CD8-positive, alpha-beta memory T cell (primary cell): Measurements from ENCODE around the gene ARHGEF11. TPM values are rescaled to one million over a fixed set of nuclear protein-coding genes. Genes with fewer than 3 reads are reported as not detected.
A peak's percentile ranks its signal among the peaks of the same experiment; 100 is the strongest.

Source experiments
- CTCF ChIA-PET: fragments of 350-600 bp; sonication (Branson Sonifier 250); formaldehyde crosslinking; loops from one replicate; lab custom pipeline; 2021; ENCODE audit warnings: antibody characterized with exemption; lab: Charles Lee
- POLR2A ChIA-PET: fragments of 350-600 bp; sonication (Branson Sonifier 250); formaldehyde crosslinking; loops from one replicate; lab custom pipeline; 2021; ENCODE audit warnings: antibody characterized with exemption; lab: Charles Lee
- DNase-seq, 5 donors: peaks; one replicate each; pipeline versions ENCODE4 v3.0.0 to v3.0.0-alpha.2; 2020 to 2022; ENCODE audit warnings: mixed read lengths in 1 of 5
- H3K27ac ChIP-seq: one replicate; pipeline ENCODE4 v1.7.0; 2013; ENCODE audit warnings: low read depth, mild to moderate bottlenecking, low read length, moderate library complexity
- H3K27me3 ChIP-seq: 2 replicates; pipeline ENCODE4 v1.7.0; 2013; ENCODE audit warnings: low read length, mild to moderate bottlenecking; ENCODE audit not compliant: insufficient read depth, poor library complexity, severe bottlenecking
- H3K36me3 ChIP-seq: 2 replicates; pipeline ENCODE4 v1.7.0; 2013; ENCODE audit warnings: mild to moderate bottlenecking, low read length, moderate library complexity; ENCODE audit not compliant: insufficient read depth
- H3K4me1 ChIP-seq: 2 replicates; pipeline ENCODE4 v1.7.0; 2013; ENCODE audit warnings: mild to moderate bottlenecking, low read length, moderate library complexity; ENCODE audit not compliant: insufficient read depth
- H3K4me3 ChIP-seq: 2 replicates; pipeline ENCODE4 v1.7.0; 2013; ENCODE audit warnings: mild to moderate bottlenecking, low read length
- H3K9me3 ChIP-seq: 2 replicates; pipeline ENCODE4 v1.7.0; 2013; ENCODE audit warnings: mild to moderate bottlenecking, low read length
- H3K27ac Mint-ChIP-seq, 8 donors: one replicate each; pipeline ENCODE4 v1.8.0; 2020 to 2021; ENCODE audit warnings: mixed read lengths in 8 of 8, mild to moderate bottlenecking in 6 of 8, inconsistent platforms in 3 of 8, moderate library complexity in 3 of 8
- H3K27me3 Mint-ChIP-seq, 2 donors: one replicate each; pipeline ENCODE4 v1.8.0; 2020 to 2021; ENCODE audit warnings: mixed read lengths in 2 of 2, mild to moderate bottlenecking in 1 of 2, moderate library complexity in 1 of 2
- H3K36me3 Mint-ChIP-seq, 3 donors: one replicate each; pipeline ENCODE4 v1.8.0; 2020 to 2021; ENCODE audit warnings: mixed read lengths in 3 of 3, inconsistent platforms in 1 of 3, mild to moderate bottlenecking in 1 of 3
- H3K4me1 Mint-ChIP-seq, 3 donors: one replicate each; pipeline ENCODE4 v1.8.0; 2020 to 2021; ENCODE audit warnings: mixed read lengths in 3 of 3, inconsistent platforms in 1 of 3, mild to moderate bottlenecking in 1 of 3
- H3K4me3 Mint-ChIP-seq, 7 donors: one replicate each; pipeline ENCODE4 v1.8.0; 2020 to 2021; ENCODE audit warnings: mixed read lengths in 7 of 7, mild to moderate bottlenecking in 6 of 7, moderate library complexity in 4 of 7, inconsistent platforms in 2 of 7
- H3K9me3 Mint-ChIP-seq, 5 donors: one replicate each; pipeline ENCODE4 v1.8.0; 2020 to 2022; ENCODE audit warnings: mixed read lengths in 5 of 5, mild to moderate bottlenecking in 3 of 5, moderate library complexity in 2 of 5, inconsistent platforms in 1 of 5
- polyA plus RNA-seq: library from polyadenylated mRNA; unstranded; fragments of 300-500 nt; fragmentation: Illumina TruSeq; gene quantifications from one replicate; pipeline ENCODE4 v1.2.3, GENCODE V29; 2021
- total RNA-seq, 2 experiments: library from RNA; stranded (reverse); gene quantifications; one replicate each; pipeline ENCODE4 v1.2.3, GENCODE V29; 2021

The ARHGEF11 gene
- total and polyA plus RNA-seq, 3 experiments from 2014 or later, result 2.1 to 4.0 (median 3.0) TPM

- Mint-ChIP-seq H3K36me3 (no peaks in the 10 kb centered on the region), H3K27ac (peak overlapping the region in 1 of 8 donors; percentile 88), H3K4me1 (no peaks in the 10 kb centered on the region), H3K4me3 (no peak overlapping the region), H3K27me3 (peaks cover 11 to 39% of the 10 kb centered on the region in 2 donors), H3K9me3 (no peaks in the 10 kb centered on the region)
- H3K27ac ChIP-seq, result no peak overlapping the region
- no peak overlapping the region for H3K4me3 ChIP-seq
- H3K36me3 ChIP-seq, result no peaks in the 10 kb centered on the region
- ChIA-PET CTCF (no interaction called here), POLR2A (no interaction called here)
- no peaks in the 10 kb centered on the region for H3K9me3 ChIP-seq
- no peaks in the 10 kb centered on the region for H3K27me3 ChIP-seq
- DNase-seq, result no peak
- H3K4me1 ChIP-seq, result no peaks in the 10 kb centered on the region
Observed at GRCh38 chr1:156904187-156904959, 141.2 kb downstream of the ARHGEF11 start.

GRCh38 chr1:156903328-156904091, 142.0 kb downstream of the ARHGEF11 start:
- CTCF ChIA-PET, result no interaction called here
- no peaks in the 10 kb centered on the region for H3K27me3 ChIP-seq

DNA sequence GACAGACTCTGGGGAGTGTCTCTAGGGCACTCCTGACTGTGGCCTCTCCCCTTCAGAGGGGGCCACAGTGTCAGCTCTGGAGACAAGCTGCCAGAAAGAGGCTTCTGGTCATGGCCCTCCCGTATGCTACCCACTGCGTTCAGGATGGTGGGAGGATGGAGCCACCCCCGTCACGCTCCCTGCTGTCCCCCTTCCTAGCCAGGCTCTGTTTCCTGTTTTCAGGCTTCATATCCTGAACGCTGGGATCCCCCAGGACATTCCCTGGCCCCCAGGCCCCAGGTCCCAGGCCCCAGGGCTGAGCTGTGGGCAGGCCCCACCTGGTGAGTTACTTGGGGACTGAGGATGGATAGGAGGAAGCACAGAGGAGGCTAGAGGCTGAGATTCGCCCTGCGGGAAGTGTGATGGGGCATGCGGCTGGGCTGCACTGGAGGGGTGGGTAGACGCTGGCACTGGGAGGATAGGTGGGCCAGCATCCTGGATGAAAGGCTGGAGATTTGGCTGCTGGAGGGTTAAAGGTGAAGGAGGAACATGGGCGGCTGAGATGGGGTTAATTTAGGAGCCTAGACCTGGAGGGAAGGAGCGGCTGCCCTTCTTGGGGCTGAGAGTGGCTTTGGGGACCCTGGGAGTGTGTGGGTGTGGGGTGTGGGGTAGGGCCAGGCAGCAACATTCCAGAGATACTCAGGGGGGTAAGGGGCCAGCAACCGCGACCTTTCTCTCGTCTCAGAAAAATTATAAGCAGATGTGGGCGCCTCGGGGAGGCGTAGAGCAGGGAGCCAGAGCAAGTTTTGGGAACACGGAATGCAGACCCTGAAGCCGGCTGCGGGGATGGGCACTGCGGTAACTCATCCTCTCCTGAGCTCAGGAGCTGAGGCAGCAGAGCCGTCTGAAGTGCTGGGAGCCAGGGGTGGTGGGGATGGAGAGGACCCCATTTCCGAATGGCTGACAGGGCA, 143.3 kb downstream of the ARHGEF11 start:
- Mint-ChIP-seq H3K4me3 (no peak overlapping the region), H3K27me3 (peaks cover 23 to 48% of the 10 kb centered on the region in 2 donors), H3K36me3 (peaks cover 0 to 2% (median 0%) of the 10 kb centered on the region in 3 donors), H3K9me3 (no peaks in the 10 kb centered on the region), H3K4me1 (peaks cover 0 to 6% (median 0%) of the 10 kb centered on the region in 3 donors), H3K27ac (peak overlapping the region in 1 of 8 donors; percentile 28)
- Histone ChIP-seq H3K36me3 (no peaks in the 10 kb centered on the region), H3K27me3 (no peaks in the 10 kb centered on the region), H3K27ac (no peak overlapping the region), H3K4me3 (no peak overlapping the region), H3K4me1 (peaks cover 5% of the 10 kb centered on the region), H3K9me3 (no peaks in the 10 kb centered on the region)
- DNase-seq, result no peak
- CTCF ChIA-PET, result no interaction called here
- POLR2A ChIA-PET, result no interaction called here

More at GRCh38 chr1:156903328-156904091, 142.0 kb downstream of the ARHGEF11 start:
- no peak overlapping the region for H3K27ac ChIP-seq
- H3K4me3 ChIP-seq, result no peak overlapping the region
- Mint-ChIP-seq H3K4me1 (peaks cover 0 to 2% (median 0%) of the 10 kb centered on the region in 3 donors), H3K4me3 (no peak overlapping the region), H3K36me3 (peaks cover 0 to 2% (median 0%) of the 10 kb centered on the region in 3 donors), H3K27ac (no peak overlapping the region), H3K27me3 (peaks cover 17 to 41% of the 10 kb centered on the region in 2 donors), H3K9me3 (no peaks in the 10 kb centered on the region)
- no peaks in the 10 kb centered on the region for H3K36me3 ChIP-seq
- H3K9me3 ChIP-seq, result no peaks in the 10 kb centered on the region
- H3K4me1 ChIP-seq, result peaks cover under 1% of the 10 kb centered on the region
- DNase-seq, result no peak
- POLR2A ChIA-PET, result no interaction called here

- Mint-ChIP-seq H3K27me3 (peaks cover 21 to 47% of the 10 kb centered on the region in 2 donors), H3K4me3 (no peak overlapping the region), H3K27ac (no peak overlapping the region), H3K36me3 (peaks cover 0 to 2% (median 0%) of the 10 kb centered on the region in 3 donors), H3K9me3 (no peaks in the 10 kb centered on the region), H3K4me1 (peaks cover 0 to 6% (median 0%) of the 10 kb centered on the region in 3 donors)
- ChIA-PET POLR2A (no interaction called here), CTCF (interaction anchor here (0.8 kb wide), 1 partner anchor 9 kb away, joined by 3 read pairs; no protein-coding TSS in a partner anchor)
- no peak overlapping the region for H3K27ac ChIP-seq
- H3K4me1 ChIP-seq, result peaks cover 5% of the 10 kb centered on the region
- H3K4me3 ChIP-seq, result no peak overlapping the region
- H3K36me3 ChIP-seq, result no peaks in the 10 kb centered on the region
- H3K27me3 ChIP-seq, result no peaks in the 10 kb centered on the region
- no peak for DNase-seq
- no peaks in the 10 kb centered on the region for H3K9me3 ChIP-seq
Observed at GRCh38 chr1:156901590-156901900, 144.0 kb downstream of the ARHGEF11 start.

- no peaks in the 10 kb centered on the region for H3K9me3 Mint-ChIP-seq
- H3K4me3 Mint-ChIP-seq, result no peak overlapping the region
- peaks cover 0 to 2% (median 0%) of the 10 kb centered on the region in 3 donors for H3K36me3 Mint-ChIP-seq
- Histone ChIP-seq H3K36me3 (no peaks in the 10 kb centered on the region), H3K27ac (no peak overlapping the region), H3K4me3 (no peak overlapping the region), H3K27me3 (no peaks in the 10 kb centered on the region), H3K4me1 (peaks cover 5% of the 10 kb centered on the region), H3K9me3 (no peaks in the 10 kb centered on the region)
- H3K4me1 Mint-ChIP-seq, result peaks cover 0 to 6% (median 0%) of the 10 kb centered on the region in 3 donors
- CTCF ChIA-PET, result interaction anchor here (0.8 kb wide), 1 partner anchor 9 kb away, joined by 3 read pairs; no protein-coding TSS in a partner anchor
- peaks cover 22 to 48% of the 10 kb centered on the region in 2 donors for H3K27me3 Mint-ChIP-seq
- no peak for DNase-seq
- H3K27ac Mint-ChIP-seq, result no peak overlapping the region
- POLR2A ChIA-PET, result no interaction called here
Observed at GRCh38 chr1:156900896-156901589, 144.5 kb downstream of the ARHGEF11 start.

DNA sequence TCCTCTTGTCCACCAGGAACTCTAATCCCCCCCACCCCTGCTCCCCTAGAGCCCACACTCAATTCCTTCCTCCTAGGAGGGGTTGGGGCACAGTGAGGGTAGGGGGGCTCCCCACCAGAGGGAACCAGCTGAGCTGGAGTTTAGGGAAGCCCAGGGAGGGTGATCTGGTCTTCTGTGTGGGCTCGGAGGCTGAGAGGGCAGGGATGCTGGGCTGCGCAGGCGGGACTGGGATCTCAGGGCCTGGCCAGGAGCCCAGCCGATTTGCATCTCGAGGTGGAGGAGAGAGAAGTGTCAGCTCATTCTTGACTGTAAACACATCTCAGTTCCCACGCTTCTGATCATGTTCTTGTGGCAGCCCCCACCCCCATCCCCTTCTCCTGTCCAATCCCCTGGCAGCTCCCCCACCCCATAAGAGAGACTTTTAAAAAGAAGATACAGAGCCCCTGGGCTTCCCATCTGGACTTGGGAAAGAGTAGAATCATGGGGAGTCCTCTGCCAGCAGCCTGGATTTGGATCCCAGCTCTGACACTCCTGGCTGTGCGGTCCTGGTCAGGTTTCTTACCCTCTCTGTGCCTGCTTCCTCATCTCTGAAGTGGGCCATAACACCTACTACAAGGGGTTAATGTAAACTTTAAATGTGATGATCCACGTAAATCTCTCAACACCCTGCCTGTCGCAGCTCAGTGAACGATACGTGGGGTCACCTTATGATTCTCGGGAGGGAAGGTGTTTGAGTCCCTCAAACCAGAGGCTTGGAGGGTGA, 145.4 kb downstream of the ARHGEF11 start:
- H3K36me3 Mint-ChIP-seq, result peaks cover 0 to 3% (median 2%) of the 10 kb centered on the region in 3 donors
- no peaks in the 10 kb centered on the region for H3K9me3 ChIP-seq
- H3K27me3 ChIP-seq, result no peaks in the 10 kb centered on the region
- ChIA-PET POLR2A (no interaction called here), CTCF (interaction anchor here (1.3 kb wide), 1 partner anchor 210 kb away, joined by 3 read pairs; no protein-coding TSS in a partner anchor)
- H3K9me3 Mint-ChIP-seq, result no peaks in the 10 kb centered on the region
- H3K4me3 ChIP-seq, result no peak overlapping the region
- H3K27ac ChIP-seq, result no peak overlapping the region
- DNase-seq, result no peak
- H3K27ac Mint-ChIP-seq, result no peak overlapping the region
- H3K4me3 Mint-ChIP-seq, result no peak overlapping the region
- H3K27me3 Mint-ChIP-seq, result peaks cover 23 to 50% of the 10 kb centered on the region in 2 donors
- peaks cover 5% of the 10 kb centered on the region for H3K4me1 ChIP-seq
- H3K4me1 Mint-ChIP-seq, result peaks cover 0 to 6% (median 0%) of the 10 kb centered on the region in 3 donors
- H3K36me3 ChIP-seq, result no peaks in the 10 kb centered on the region
